ENCODE results near the gene ZNF397. TPM values are rescaled to one million over a fixed set of nuclear protein-coding genes. Genes with fewer than 3 reads are reported as not detected.

The ZNF397 gene
- total and polyA plus RNA-seq, 2 donors (not counting 3 experiments of a cell fraction or from before 2014, with no cell fraction given), result 1.5 to 5.5 TPM

GRCh38 chr18:35268821-35269220 is 28.0 kb downstream of the ZNF397 start:
- Histone ChIP-seq H3K27ac (ENCODE audit: insufficient read depth, low read depth, low read length) (no peak overlapping the region), H3K36me3 (ENCODE audit: control insufficient read depth in 2 of 2, extremely low read depth in 1 of 2, insufficient read depth in 2 of 2, low read length in 2 of 2) (no peaks in the 10 kb centered on the region), H3K4me2 (ENCODE audit: insufficient read depth, low read length) (no peak overlapping the region), H4K20me1 (replicated peaks; ENCODE audit: control insufficient read depth, extremely low read depth, insufficient read depth, low read length) (no peaks in the 10 kb centered on the region), H2AFZ (ENCODE audit: low read depth, low read length) (no peak overlapping the region), H3K9me3 (replicated peaks; ENCODE audit: control insufficient read depth, insufficient read depth, low read length) (no peaks in the 10 kb centered on the region), H3K4me1 (ENCODE audit: control insufficient read depth, extremely low read depth, insufficient read depth, low read length) (no peaks in the 10 kb centered on the region), H3K27me3 (ENCODE audit: control insufficient read depth in 2 of 2, insufficient read depth in 2 of 2, low read length in 2 of 2) (no peaks in the 10 kb centered on the region), H3K9ac (replicated peaks; ENCODE audit: extremely low read depth, insufficient read depth, low read length) (no peak overlapping the region), H3K4me3 (replicated peaks in 1 of 3; ENCODE audit: insufficient read depth in 1 of 3, low read depth in 1 of 3, low read length in 3 of 3) (no peak overlapping the region), H3K9me1 (replicated peaks; ENCODE audit: control insufficient read depth, extremely low read depth, insufficient read depth, low read length) (no peaks in the 10 kb centered on the region), H3K79me2 (ENCODE audit: control insufficient read depth, insufficient read depth, low read length) (no peaks in the 10 kb centered on the region)
- intact Hi-C loops (cut with micrococcal nuclease), result no loop called here
- CTCF ChIA-PET, result interaction anchor here (1.6 to 2.3 kb wide), 4 partner anchors 14 to 118 kb away, joined by 3 to 6 read pairs (median 4); no protein-coding TSS in a partner anchor
- TF ChIP-seq MAX (IDR thresholded peaks at IDR 0.05; ENCODE audit: insufficient read depth, insufficient read length) (no peak), POLR2A (IDR thresholded peaks at IDR 0.05; ENCODE audit: low read depth, low read length) (no peak), JUN (IDR thresholded peaks at IDR 0.05; ENCODE audit: borderline replicate concordance, insufficient read depth, insufficient read length, low read depth) (no peak), CTCF (IDR thresholded peaks at IDR 0.05; ENCODE audit: extremely low read depth in 1 of 2, insufficient read depth in 1 of 2, low read depth in 1 of 2, low read length in 2 of 2) (no peak), FOS (IDR thresholded peaks at IDR 0.05; ENCODE audit: borderline replicate concordance, insufficient read depth, low read length) (no peak), MYC (IDR thresholded peaks at IDR 0.05; ENCODE audit: low read depth, low read length) (no peak), GATA2 (IDR thresholded peaks at IDR 0.05; ENCODE audit: insufficient read depth, insufficient read length, low read depth, low read length) (no peak), EZH2 (IDR thresholded peaks at IDR 0.05; ENCODE audit: borderline replicate concordance, low read depth, low read length, severe bottlenecking) (no peak), POLR2AphosphoS5 (IDR thresholded peaks at IDR 0.05; ENCODE audit: insufficient read depth, low read depth, low read length) (no peak)
- FAIRE-seq (no peak), DNase-seq (ENCODE audit: low read depth, low spot score) (no peak)
- POLR2A ChIA-PET, result no interaction called here
- BruUV-seq (replicated peaks), result no TSS peak
- dilution Hi-C loops (cut with MboI; ENCODE audit: extremely low pct_ligation_motif_present, low sequenced_read_pairs), result no loop called here

All from endothelial cell of umbilical vein (primary cell).